Hepatocyte (in vitro differentiated cells): ENCODE measurements around the gene KNTC1. TPM values are rescaled to one million over a fixed set of nuclear protein-coding genes. Genes with fewer than 3 reads are reported as not detected.
"Not testable (repeated sequence)": the region's sequence is repeated elsewhere in the genome, so short reads cannot be mapped to it uniquely, and the experiment has no call there.

Experiments used
- DNase-seq: peaks from one replicate; pipeline ENCODE4 v3.0.0-alpha.2; 2016; ENCODE audit warnings: low spot score
- H2AFZ ChIP-seq: fragments of 200-600 bp; sonication (generic); 2 replicates; pipeline ENCODE4 v1.6.0; 2016; ENCODE audit warnings: antibody characterized with exemption, mild to moderate bottlenecking
- H3K27ac ChIP-seq: fragments of 200-600 bp; sonication (generic); 2 replicates; pipeline ENCODE4 v1.5.1; 2016; ENCODE audit warnings: mild to moderate bottlenecking
- H3K27me3 ChIP-seq: fragments of 200-600 bp; sonication (generic); 2 replicates; pipeline ENCODE4 v1.6.1; 2016
- H3K36me3 ChIP-seq: fragments of 200-600 bp; sonication (generic); replicated peaks from 2 replicates; pipeline ENCODE4 v1.5.1; 2016; ENCODE audit warnings: low read depth; ENCODE audit not compliant: insufficient read depth
- H3K4me1 ChIP-seq: fragments of 200-600 bp; sonication (generic); 2 replicates; pipeline ENCODE4 v1.5.1; 2016; ENCODE audit warnings: mild to moderate bottlenecking, moderate library complexity; ENCODE audit not compliant: insufficient read depth
- H3K4me2 ChIP-seq: fragments of 200-600 bp; sonication (generic); 2 replicates; pipeline ENCODE4 v1.6.0; 2016
- H3K4me3 ChIP-seq: fragments of 200-600 bp; sonication (generic); 2 replicates; pipeline ENCODE4 v1.5.1; 2016; ENCODE audit warnings: mild to moderate bottlenecking
- H3K79me2 ChIP-seq: fragments of 200-600 bp; sonication (generic); 2 replicates; pipeline ENCODE4 v1.6.0; 2017; ENCODE audit warnings: mild to moderate bottlenecking
- H3K9me2 ChIP-seq: fragments of 200-600 bp; sonication (generic); replicated peaks from 2 replicates; pipeline ENCODE4 v1.6.0; 2017; ENCODE audit warnings: mild to moderate bottlenecking; ENCODE audit not compliant: insufficient read depth
- H3K9me3 ChIP-seq: fragments of 200-600 bp; sonication (generic); 2 replicates; pipeline ENCODE4 v1.5.1; 2016; ENCODE audit warnings: low read depth, mild to moderate bottlenecking
- H4K20me1 ChIP-seq: fragments of 200-600 bp; sonication (generic); 2 replicates; pipeline ENCODE4 v1.6.0; 2016; ENCODE audit warnings: mild to moderate bottlenecking; ENCODE audit not compliant: insufficient read depth, poor library complexity, severe bottlenecking
- CTCF ChIP-seq: fragments of 200-600 bp; sonication (generic); IDR thresholded peaks from 2 replicates; pipeline ENCODE4 v1.5.1; 2016; ENCODE audit warnings: antibody characterized with exemption, mild to moderate bottlenecking; ENCODE audit not compliant: poor library complexity
- EZH2 ChIP-seq: fragments of 200-600 bp; sonication (generic); IDR thresholded peaks from 2 replicates; pipeline ENCODE4 v1.6.1; 2016; ENCODE audit warnings: antibody characterized with exemption, mild to moderate bottlenecking, borderline replicate concordance
- EZH2phosphoT487 ChIP-seq: fragments of 200-600 bp; sonication (generic); IDR thresholded peaks from one replicate; pipeline ENCODE4 v1.6.1; 2018; ENCODE audit warnings: antibody characterized with exemption, mild to moderate bottlenecking, low read depth, moderate library complexity; ENCODE audit not compliant: unreplicated experiment, severe bottlenecking
- WGBS: methylation state at CpG from one replicate; pipeline ENCODE4 v1.1.6; 2016; ENCODE audit warnings: low lambda C conversion rate; ENCODE audit errors: missing lambda C conversion rate; 5-methylcytosine and 5-hydroxymethylcytosine counted together
- polyA plus RNA-seq: library from polyadenylated mRNA; unstranded; fragments of >200 nt; fragmentation: Nextera tagmentation; extraction: Ambion mirVana; gene quantifications from 2 replicates; pipeline ENCODE4 v1.2.1, GENCODE V29; 2016
- total RNA-seq: library from RNA; depleted of rRNA; stranded (reverse); fragments of >200 nt; gene quantifications from 2 replicates; pipeline ENCODE4 v1.2.3, GENCODE V29; 2014

Gene KNTC1
- total and polyA plus RNA-seq, 2 experiments from 2014 or later, result 5.8 to 18.1 TPM

- Histone ChIP-seq H4K20me1 (no peaks in the 10 kb centered on the region), H2AFZ (no peak overlapping the region), H3K79me2 (no peaks in the 10 kb centered on the region), H3K27me3 (no peaks in the 10 kb centered on the region), H3K4me2 (no peak overlapping the region), H3K4me3 (no peak overlapping the region), H3K27ac (no peak overlapping the region), H3K36me3 (no peaks in the 10 kb centered on the region), H3K9me3 (no peaks in the 10 kb centered on the region), H3K4me1 (no peaks in the 10 kb centered on the region), H3K9me2 (no peaks in the 10 kb centered on the region)
- 98% methylated on average over 16 of the region's 16 CpGs for WGBS
- no peak for TF ChIP-seq EZH2phosphoT487
- no peak for TF ChIP-seq CTCF
- no peak for TF ChIP-seq EZH2
- no peak for DNase-seq
Observed at GRCh38 chr12:122558745-122559641, 31.9 kb downstream of the KNTC1 start.

- DNase-seq, result no peak
- H3K27ac ChIP-seq, result no peak overlapping the region
- no peaks in the 10 kb centered on the region for H3K79me2 ChIP-seq
- no peaks in the 10 kb centered on the region for H4K20me1 ChIP-seq
- H3K9me2 ChIP-seq, result no peaks in the 10 kb centered on the region
- H3K4me2 ChIP-seq, result no peak overlapping the region
- H3K9me3 ChIP-seq, result no peaks in the 10 kb centered on the region
- no peaks in the 10 kb centered on the region for H3K4me1 ChIP-seq
- H3K27me3 ChIP-seq, result no peaks in the 10 kb centered on the region
- H2AFZ ChIP-seq, result no peak overlapping the region
- TF ChIP-seq CTCF, result no peak
- TF ChIP-seq EZH2, result no peak
- TF ChIP-seq EZH2phosphoT487, result no peak
- H3K36me3 ChIP-seq, result no peaks in the 10 kb centered on the region
- no peak overlapping the region for H3K4me3 ChIP-seq
- WGBS, result 98% methylated on average over 3 of the region's 3 CpGs
Observed at GRCh38 chr12:122560138-122560537, 33.1 kb downstream of the KNTC1 start.

- 95% methylated on average over 4 of the region's 4 CpGs for WGBS
- DNase-seq, result no peak
- TF ChIP-seq CTCF (no peak), EZH2 (no peak), EZH2phosphoT487 (no peak)
- Histone ChIP-seq H3K79me2 (no peaks in the 10 kb centered on the region), H3K4me1 (no peaks in the 10 kb centered on the region), H3K9me3 (no peaks in the 10 kb centered on the region), H4K20me1 (no peaks in the 10 kb centered on the region), H3K27ac (no peak overlapping the region), H3K4me3 (no peak overlapping the region), H3K36me3 (no peaks in the 10 kb centered on the region), H3K27me3 (no peaks in the 10 kb centered on the region), H3K9me2 (no peaks in the 10 kb centered on the region), H2AFZ (no peak overlapping the region), H3K4me2 (no peak overlapping the region)
Observed at GRCh38 chr12:122563361-122563760, 36.3 kb downstream of the KNTC1 start.

- H3K36me3 ChIP-seq, H3K4me2 ChIP-seq, H3K9me2 ChIP-seq, H3K4me3 ChIP-seq, H3K4me1 ChIP-seq, H4K20me1 ChIP-seq, DNase-seq, H3K27me3 ChIP-seq, H2AFZ ChIP-seq, H3K9me3 ChIP-seq, H3K27ac ChIP-seq, H3K79me2 ChIP-seq: not testable (repeated sequence)
- 99% methylated on average over 5 of the region's 5 CpGs for WGBS
Observed at GRCh38 chr12:122566816-122567215, 39.8 kb downstream of the KNTC1 start.
